Transverse colon (tissue), 4 donors: Measurements from ENCODE around the gene DYRK1B. TPM values are rescaled to one million over a fixed set of nuclear protein-coding genes. Genes with fewer than 3 reads are reported as not detected.
"Not testable (repeated sequence)": the region's sequence is repeated elsewhere in the genome, so short reads cannot be mapped to it uniquely, and the experiment has no call there.

Experiments used
- DNase-seq: peaks from one replicate; pipeline ENCODE4 v3.0.0-alpha.2; 2019
- H3K27ac ChIP-seq, 4 donors: fragments of 200-600 bp; sonication (generic); 2 replicates each; pipeline ENCODE4 v1.5.1; 2016 to 2018; ENCODE audit warnings: inconsistent platforms in 4 of 4
- H3K27me3 ChIP-seq: fragments of 200-600 bp; sonication (generic); 2 replicates; pipeline ENCODE4 v1.5.1; 2017; ENCODE audit warnings: inconsistent platforms
- H3K36me3 ChIP-seq, 4 donors: fragments of 200-600 bp; sonication (generic); 2 replicates each; pipeline ENCODE4 v1.5.1; 2017 to 2019; ENCODE audit warnings: inconsistent platforms in 4 of 4
- H3K4me1 ChIP-seq, 4 donors: fragments of 200-600 bp; sonication (generic); 2 replicates each; pipeline ENCODE4 v1.5.1; 2017 to 2020; ENCODE audit warnings: inconsistent platforms in 4 of 4
- H3K4me3 ChIP-seq, 4 donors: fragments of 200-600 bp; sonication (generic); 1 replicate in 1 of 4; 2 replicates in 3 of 4; pipeline versions ENCODE4 v1.5.1 to v1.6.1; 2017 to 2019; ENCODE audit warnings: inconsistent platforms in 4 of 4
- H3K9me3 ChIP-seq, 2 donors: fragments of 200-600 bp; sonication (generic); 2 replicates each; pipeline ENCODE4 v1.5.1; 2017 to 2019; ENCODE audit warnings: inconsistent platforms in 2 of 2
- CTCF ChIP-seq, 5 experiments: fragments of 200-600 bp in 3 of 5; fragments of 450-650 bp in 2 of 5; sonication (generic) in 3 of 5; IDR thresholded peaks; 1 replicate in 2 of 5; 2 replicates in 3 of 5; pipeline ENCODE4 v1.5.1; 2016 to 2017; ENCODE audit warnings: antibody characterized with exemption in 5 of 5, inconsistent platforms in 3 of 5, mild to moderate bottlenecking in 2 of 5, moderate library complexity in 1 of 5
- EP300 ChIP-seq: sonication (generic); formaldehyde crosslinking; IDR thresholded peaks from one replicate; pipeline ENCODE4 v1.6.1; 2017; ENCODE audit warnings: antibody characterized with exemption, low read depth
- POLR2A ChIP-seq: fragments of 450-650 bp; IDR thresholded peaks from one replicate; pipeline ENCODE4 v1.6.1; 2016; ENCODE audit warnings: antibody characterized with exemption, mild to moderate bottlenecking, moderate library complexity
- POLR2AphosphoS5 ChIP-seq, 3 donors: sonication (generic); formaldehyde crosslinking; IDR thresholded peaks; one replicate each; pipeline ENCODE4 v1.6.1; 2016; ENCODE audit warnings: antibody characterized with exemption in 3 of 3
- WGBS, 2 donors: methylation state at CpG; one replicate each; pipeline ENCODE4 v1.1.5; 2018; ENCODE audit warnings: low coverage in 1 of 2; 5-methylcytosine and 5-hydroxymethylcytosine counted together
- in situ Hi-C, 4 donors: fragments of 200-750 bp; cut with MboI; loops; one replicate each; pipeline versions ENCODE4 v1.15.0 to v1.15.1; 2017; ENCODE audit warnings: low sequenced_read_pairs in 3 of 4, low pct_ligation_motif_present in 1 of 4, low pct_unique_long_range_greater_than_20kb in 1 of 4
- intact Hi-C: fragments of 100-400 bp; cut with DNase I; formaldehyde crosslinking; loops from one replicate; pipeline ENCODE4 v1.15.1; 2023; ENCODE audit warnings: low total_unique reads
- total RNA-seq, 4 donors: library from RNA; depleted of rRNA; stranded (reverse); fragments of >200 nt; gene quantifications; one replicate each; pipeline ENCODE4 v1.1.0, GENCODE V29; 2016

Gene DYRK1B
- total RNA-seq, 4 donors from 2014 or later = 13.3 to 16.1 (median 15.1) TPM

GRCh38 chr19:39878866-39879265, 44.9 kb upstream of the DYRK1B start:
- in situ Hi-C loops = not testable (repeated sequence)
- WGBS, 2 donors = 80% methylated on average over 11 of the region's 11 CpGs; no CpG with 5 or more reads in 1 of the 2 donors

GRCh38 chr19:39878398-39878797, 44.4 kb upstream of the DYRK1B start:
- Histone ChIP-seq H3K27ac (no peak overlapping the region), H3K36me3 (no peaks in the 10 kb centered on the region), H3K9me3 (no peaks in the 10 kb centered on the region), H3K4me1 (no peaks in the 10 kb centered on the region), H3K4me3 (no peak overlapping the region), H3K27me3 (peaks cover 3% of the 10 kb centered on the region)
- no peak for DNase-seq
- 60 to 84% methylated on average over 1 of the region's 1 CpG for WGBS, 2 donors
- TF ChIP-seq POLR2AphosphoS5 (IDR thresholded peaks at IDR 0.05) (peak in 1 of 3 donors; percentile 5), EP300 (no peak), POLR2A (peak; percentile 28)
- intact Hi-C loops (no loop called here), in situ Hi-C loops (no loop called here)

More at GRCh38 chr19:39878866-39879265, 44.9 kb upstream of the DYRK1B start:
- H3K36me3 ChIP-seq, H3K4me3 ChIP-seq, H3K4me1 ChIP-seq, H3K9me3 ChIP-seq, H3K27ac ChIP-seq, H3K27me3 ChIP-seq, intact Hi-C loops, DNase-seq: not testable (repeated sequence)
- peak in 1 of 3 donors; percentile 52 for TF ChIP-seq POLR2AphosphoS5 (IDR thresholded peaks at IDR 0.05)

- intact Hi-C loops, H3K27me3 ChIP-seq, H3K4me1 ChIP-seq, H3K9me3 ChIP-seq, in situ Hi-C loops, H3K27ac ChIP-seq, H3K4me3 ChIP-seq, DNase-seq, H3K36me3 ChIP-seq: not testable (repeated sequence)
- TF ChIP-seq POLR2AphosphoS5 (IDR thresholded peaks at IDR 0.05) = peak in 1 of 3 donors; percentile 15
- 85% methylated on average over 17 of the region's 17 CpGs; no CpG with 5 or more reads in 1 of the 2 donors for WGBS, 2 donors
These were observed 44.0 kb upstream of the DYRK1B start for GRCh38 chr19:39877982-39878381.

- H3K27ac ChIP-seq, H3K4me3 ChIP-seq, H3K4me1 ChIP-seq, H3K36me3 ChIP-seq, in situ Hi-C loops, H3K9me3 ChIP-seq, intact Hi-C loops, H3K27me3 ChIP-seq, DNase-seq: not testable (repeated sequence)
- 73% methylated on average over 2 of the region's 14 CpGs; no CpG with 5 or more reads in 1 of the 2 donors for WGBS, 2 donors
These were observed 43.5 kb upstream of the DYRK1B start for GRCh38 chr19:39877488-39877887.

GRCh38 chr19:39876486-39876885, 42.5 kb upstream of the DYRK1B start:
- H3K36me3 ChIP-seq, intact Hi-C loops, H3K9me3 ChIP-seq, H3K27me3 ChIP-seq, H3K4me1 ChIP-seq, H3K27ac ChIP-seq, DNase-seq, in situ Hi-C loops, H3K4me3 ChIP-seq: not testable (repeated sequence)
- 93% methylated on average over 2 of the region's 11 CpGs; no CpG with 5 or more reads in 1 of the 2 donors for WGBS, 2 donors

- in situ Hi-C loops, H3K36me3 ChIP-seq, H3K27me3 ChIP-seq, intact Hi-C loops, H3K9me3 ChIP-seq, H3K27ac ChIP-seq, DNase-seq, H3K4me3 ChIP-seq, H3K4me1 ChIP-seq: not testable (repeated sequence)
- WGBS, 2 donors = 71% methylated on average over 28 of the region's 43 CpGs; no CpG with 5 or more reads in 1 of the 2 donors
These were observed 41.5 kb upstream of the DYRK1B start for GRCh38 chr19:39875401-39875864.

GRCh38 chr19:39874404-39874803, 40.4 kb upstream of the DYRK1B start:
- no peaks in the 10 kb centered on the region for H3K36me3 ChIP-seq
- no peaks in the 10 kb centered on the region for H3K9me3 ChIP-seq
- H3K4me1 ChIP-seq = no peaks in the 10 kb centered on the region
- peaks cover 3% of the 10 kb centered on the region for H3K27me3 ChIP-seq
- TF ChIP-seq CTCF (IDR thresholded peaks at IDR 0.05) = no peak
- no peak for TF ChIP-seq POLR2A
- no peak for TF ChIP-seq EP300
- no peak for TF ChIP-seq POLR2AphosphoS5 (IDR thresholded peaks at IDR 0.05)
- no peak overlapping the region for H3K27ac ChIP-seq
- intact Hi-C loops (no loop called here), in situ Hi-C loops (no loop called here)
- WGBS, 2 donors = 100% methylated on average over 1 of the region's 1 CpG; no CpG with 5 or more reads in 1 of the 2 donors
- DNase-seq = no peak
- no peak overlapping the region for H3K4me3 ChIP-seq
